GM18867 (cell line): Measurements from ENCODE around the gene PSG11.
"Not testable (repeated sequence)": the region's sequence is repeated elsewhere in the genome, so short reads cannot be mapped to it uniquely, and the experiment has no call there.

ENCODE experiments used
- ATAC-seq: cut with Tn5 transposase; IDR thresholded peaks from one replicate; pipeline ENCODE4 v1.9.1; 2021; ENCODE audit warnings: mild to moderate bottlenecking, moderate library complexity; ENCODE audit not compliant: unreplicated experiment

Gene PSG11

GRCh38 chr19:43026369-43026768 is at the start of gene PSG11:
Gene PSG11 (minus strand): TSS chr19:43026469. CDS start chr19:43026372, 97 bp downstream.
- not testable (repeated sequence) for ATAC-seq

- ATAC-seq: not testable (repeated sequence)
Measured at GRCh38 chr19:43062418-43062817, 36.1 kb upstream of the PSG11 start.

- ATAC-seq: not testable (repeated sequence)
Measured at GRCh38 chr19:43061326-43061725, 35.1 kb upstream of the PSG11 start.

GRCh38 chr19:43060254-43060653 is 34.0 kb upstream of the PSG11 start:
- ATAC-seq: not testable (repeated sequence)

- ATAC-seq: not testable (repeated sequence)
Measured at GRCh38 chr19:43059482-43059881, 33.2 kb upstream of the PSG11 start.

- not testable (repeated sequence) for ATAC-seq
Measured at GRCh38 chr19:43058440-43058839, 32.2 kb upstream of the PSG11 start.

GRCh38 chr19:43047966-43048365 is 21.7 kb upstream of the PSG11 start:
- ATAC-seq: not testable (repeated sequence)

GRCh38 chr19:43046578-43046977 is 20.3 kb upstream of the PSG11 start:
- ATAC-seq: not testable (repeated sequence)

GRCh38 chr19:43043492-43044180 is 17.4 kb upstream of the PSG11 start:
- not testable (repeated sequence) for ATAC-seq

- not testable (repeated sequence) for ATAC-seq
Measured at GRCh38 chr19:43031645-43032044, 5.4 kb upstream of the PSG11 start.

GRCh38 chr19:43028866-43029265 is 2.6 kb upstream of the PSG11 start:
- ATAC-seq: no peak

GRCh38 chr19:43027985-43028384 is 1.7 kb upstream of the PSG11 start:
- not testable (repeated sequence) for ATAC-seq

- ATAC-seq: not testable (repeated sequence)
Measured at GRCh38 chr19:43027061-43027460, 792 bp upstream of the PSG11 start.

- ATAC-seq: not testable (repeated sequence)
Measured at GRCh38 chr19:43022098-43022497, 4.2 kb downstream of the PSG11 start.

GRCh38 chr19:43021629-43022028 is 4.6 kb downstream of the PSG11 start:
- not testable (repeated sequence) for ATAC-seq

- ATAC-seq: not testable (repeated sequence)
Measured at GRCh38 chr19:43019588-43019987, 6.7 kb downstream of the PSG11 start.

GRCh38 chr19:43005841-43006240 is 20.4 kb downstream of the PSG11 start:
- not testable (repeated sequence) for ATAC-seq

- ATAC-seq: not testable (repeated sequence)
Measured at GRCh38 chr19:43004846-43005245, 21.4 kb downstream of the PSG11 start.

- ATAC-seq: not testable (repeated sequence)
Measured at GRCh38 chr19:43003634-43004033, 22.6 kb downstream of the PSG11 start.

- ATAC-seq: not testable (repeated sequence)
Measured at GRCh38 chr19:43002948-43003347, 23.3 kb downstream of the PSG11 start.

- ATAC-seq: not testable (repeated sequence)
Measured at GRCh38 chr19:42996161-42996560, 30.1 kb downstream of the PSG11 start.

- not testable (repeated sequence) for ATAC-seq
Measured at GRCh38 chr19:42992029-42992604, 34.2 kb downstream of the PSG11 start.
